Nucleus accumbens (tissue), 56 donors: ENCODE results near the gene ZNF853.
"Not testable (repeated sequence)": the region's sequence is repeated elsewhere in the genome, so short reads cannot be mapped to it uniquely, and the experiment has no call there.

Experiments used
- DNase-seq, 56 donors: peaks; one replicate each; lab custom pipeline; 2025; lab: John Stamatoyannopoulos, UW

Gene ZNF853

GRCh38 chr7:6634021-6634420, 18.6 kb downstream of the ZNF853 start:
- DNase-seq = no peak

DNA sequence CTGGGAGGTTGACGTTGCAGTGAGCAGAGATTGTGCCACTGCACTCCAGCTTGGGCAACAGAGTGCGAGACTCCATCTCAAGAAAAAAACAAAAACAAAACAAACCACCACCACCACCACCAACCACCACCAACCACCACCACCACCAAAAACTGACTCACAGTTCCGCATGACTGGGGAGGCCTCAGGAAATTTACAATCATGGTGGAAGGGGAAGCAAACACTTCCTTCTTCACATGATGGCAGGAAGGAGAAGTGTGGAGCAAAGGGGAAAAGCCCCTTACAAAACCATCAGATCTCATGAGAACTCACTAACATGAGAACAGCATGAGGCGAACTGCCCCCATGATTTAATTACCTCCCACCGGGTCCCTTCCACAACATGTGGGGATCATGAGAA, 19.6 kb downstream of the ZNF853 start:
- not testable (repeated sequence) for DNase-seq

DNA sequence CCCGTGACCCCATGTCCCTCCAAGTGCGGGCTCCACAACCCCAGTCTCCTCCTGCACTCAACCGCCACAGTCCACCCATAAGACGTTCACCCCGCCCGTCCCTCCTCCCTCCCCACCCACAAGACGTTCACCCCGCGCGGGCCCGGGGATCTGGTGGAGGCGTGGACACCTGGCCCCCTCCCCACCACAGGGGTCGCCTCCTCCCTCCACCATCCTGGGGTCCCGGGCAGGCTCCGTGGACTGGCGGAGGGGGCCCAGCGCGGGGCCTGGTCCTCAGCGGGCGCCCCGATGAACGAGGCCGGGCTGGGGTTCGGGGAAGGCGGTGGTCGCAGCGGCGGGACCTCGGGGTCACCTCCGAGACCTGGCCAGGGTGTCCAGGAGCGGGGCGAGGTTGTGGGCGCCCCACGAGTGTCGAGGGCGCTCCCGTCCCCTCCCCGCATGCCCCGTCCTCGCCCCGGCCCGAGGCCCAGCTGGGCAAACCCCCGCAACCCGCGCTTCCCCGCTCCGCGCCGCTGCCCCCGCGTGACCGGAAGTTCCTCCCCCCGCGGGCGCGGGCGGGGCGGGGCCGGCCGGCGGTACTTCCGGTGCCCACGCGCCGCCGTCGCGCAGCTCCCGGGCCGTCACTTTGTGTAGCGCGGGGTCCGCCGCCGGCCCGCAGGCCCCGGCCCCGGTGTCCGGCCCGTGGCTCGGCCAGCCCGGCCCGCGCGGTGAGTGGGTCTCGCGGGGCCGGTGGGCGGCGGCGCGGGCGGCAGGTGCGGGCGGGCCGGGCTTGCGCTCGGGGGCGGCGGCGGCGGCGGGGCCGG, 21.5 kb downstream of the ZNF853 start, which contains the start of gene ZNF316:
Gene ZNF316 (plus strand): TSS at position 578 of the 803 bp plus-strand sequence. CDS start 5,092 bp downstream, outside the sequence.
- peak in 42 of 56 donors; percentile 14 to 78 (median 44) for DNase-seq

- peak in 3 of 56 donors; percentile 7 to 63 (median 7) for DNase-seq
Measured at GRCh38 chr7:6637544-6638229, 22.3 kb downstream of the ZNF853 start.

- no peak for DNase-seq
Measured at GRCh38 chr7:6639032-6639431, 23.6 kb downstream of the ZNF853 start.

DNA sequence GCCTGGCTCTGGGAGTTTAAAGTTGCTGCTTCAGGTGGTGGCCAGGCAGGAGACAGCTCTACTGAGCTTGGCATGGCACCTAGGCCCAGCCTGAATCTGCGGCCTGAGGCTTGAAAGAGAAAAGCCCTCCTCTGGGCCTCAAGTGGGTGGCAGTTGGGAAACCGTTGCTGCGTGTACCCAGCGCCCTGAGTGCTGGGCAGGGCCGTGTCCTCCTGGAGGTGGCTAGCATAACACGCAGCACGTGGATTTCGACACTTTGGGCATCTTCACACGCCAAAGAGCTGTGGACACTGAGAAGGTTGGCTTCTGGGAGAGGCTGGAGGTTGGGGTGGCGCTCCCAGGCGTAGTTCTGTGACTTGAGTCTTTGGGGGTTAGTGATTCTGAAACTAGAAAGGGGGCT, 24.2 kb downstream of the ZNF853 start:
- no peak for DNase-seq

- no peak for DNase-seq
Measured at GRCh38 chr7:6640246-6640721, 24.9 kb downstream of the ZNF853 start.

DNA sequence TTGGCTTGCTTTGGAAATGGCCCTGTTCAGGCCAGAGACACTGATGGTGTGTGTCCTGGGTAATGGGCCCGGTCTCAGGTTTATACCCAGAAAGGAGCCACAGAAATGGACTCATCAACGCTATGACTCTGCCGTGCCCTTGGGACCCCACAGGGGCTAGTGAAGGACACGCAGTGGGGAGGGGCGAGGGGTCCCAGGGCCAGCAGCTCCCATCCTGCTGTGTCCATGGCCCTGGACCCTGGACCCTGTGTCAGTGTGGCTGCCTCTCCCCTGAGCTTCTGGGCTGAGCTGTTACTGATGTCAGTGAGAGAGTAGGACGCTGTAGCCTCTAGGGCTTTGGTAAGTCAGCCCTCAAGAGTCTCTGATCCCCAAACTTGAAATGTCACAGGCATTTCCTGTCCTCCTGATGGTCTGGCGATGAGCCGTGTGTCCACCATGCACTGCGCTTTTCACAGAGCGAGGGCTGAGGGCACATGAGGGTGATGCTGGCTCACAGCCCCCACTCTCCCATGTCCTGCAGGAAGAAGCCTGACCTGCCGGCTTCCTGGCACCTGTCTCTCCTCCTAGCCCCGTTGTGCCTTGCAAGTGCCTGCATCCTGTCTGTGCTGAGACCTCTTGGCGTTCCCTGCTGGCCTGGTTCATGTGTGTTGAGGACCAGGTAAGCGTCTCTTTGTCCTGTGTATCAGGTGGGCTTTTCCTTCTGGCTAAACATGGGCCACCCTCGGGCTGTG, 26.1 kb downstream of the ZNF853 start:
- DNase-seq = no peak

DNA sequence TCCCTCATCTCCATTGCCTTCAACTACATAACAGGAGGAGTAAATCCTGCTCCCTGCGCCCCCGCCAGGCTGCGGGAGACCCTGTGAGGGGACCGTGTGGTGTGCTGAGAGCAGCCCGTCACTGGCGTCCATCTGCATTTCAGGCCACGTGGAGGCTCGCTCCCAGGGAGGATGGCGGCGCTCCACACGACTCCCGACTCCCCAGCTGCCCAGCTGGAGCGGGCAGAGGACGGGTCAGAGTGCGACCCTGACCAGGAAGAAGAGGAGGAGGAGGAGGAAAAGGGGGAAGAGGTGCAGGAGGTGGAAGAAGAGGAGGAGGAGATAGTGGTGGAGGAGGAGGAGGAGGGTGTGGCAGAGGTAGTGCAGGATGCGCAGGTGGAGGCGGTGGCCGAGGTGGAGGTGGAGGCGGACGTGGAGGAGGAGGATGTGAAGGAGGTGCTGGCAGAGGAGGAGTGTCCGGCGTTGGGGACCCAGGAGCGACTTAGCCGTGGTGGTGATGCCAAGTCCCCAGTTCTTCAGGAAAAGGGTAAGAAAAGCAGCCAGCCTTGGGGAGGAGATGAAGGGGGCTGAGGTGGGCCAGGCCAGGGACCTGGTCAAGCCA, 26.9 kb downstream of the ZNF853 start:
- DNase-seq = no peak

DNA sequence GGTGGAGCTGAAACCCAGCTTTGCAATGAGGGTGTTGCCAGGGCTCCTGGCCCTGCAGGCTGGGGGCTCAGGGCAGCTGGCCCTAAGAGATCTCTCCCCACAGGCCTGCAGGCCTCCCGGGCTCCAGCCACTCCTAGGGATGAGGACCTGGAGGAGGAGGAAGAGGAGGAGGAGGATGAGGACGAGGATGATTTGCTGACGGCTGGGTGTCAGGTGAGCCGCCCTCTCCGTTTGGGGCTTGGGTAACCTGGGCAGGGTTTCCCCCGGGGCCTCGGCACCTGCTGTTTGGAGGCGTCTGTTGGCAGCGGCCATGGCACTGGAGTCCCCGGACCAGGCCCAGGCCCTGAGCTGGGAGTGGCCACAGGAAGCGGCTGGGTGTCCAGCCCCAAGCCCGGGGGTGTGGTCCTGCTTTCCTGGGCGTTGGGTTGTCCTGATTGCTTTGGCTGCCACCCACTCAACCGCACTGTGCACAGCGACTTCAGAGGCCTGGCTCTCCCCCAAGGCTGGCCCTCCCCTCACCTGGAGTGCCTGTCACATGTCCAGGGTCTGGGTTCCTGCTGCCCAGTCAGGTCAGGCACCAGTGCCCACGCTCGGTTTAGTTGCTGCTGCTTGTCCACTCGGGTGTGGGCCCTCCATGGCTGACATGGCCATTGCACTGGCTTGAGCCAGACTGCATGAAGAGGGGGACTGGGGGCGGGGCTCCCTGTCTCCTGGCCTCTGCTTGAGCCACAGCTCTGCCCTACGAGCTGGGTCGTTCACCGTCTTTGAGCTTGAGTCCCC, 27.6 kb downstream of the ZNF853 start:
- DNase-seq = no peak

DNA sequence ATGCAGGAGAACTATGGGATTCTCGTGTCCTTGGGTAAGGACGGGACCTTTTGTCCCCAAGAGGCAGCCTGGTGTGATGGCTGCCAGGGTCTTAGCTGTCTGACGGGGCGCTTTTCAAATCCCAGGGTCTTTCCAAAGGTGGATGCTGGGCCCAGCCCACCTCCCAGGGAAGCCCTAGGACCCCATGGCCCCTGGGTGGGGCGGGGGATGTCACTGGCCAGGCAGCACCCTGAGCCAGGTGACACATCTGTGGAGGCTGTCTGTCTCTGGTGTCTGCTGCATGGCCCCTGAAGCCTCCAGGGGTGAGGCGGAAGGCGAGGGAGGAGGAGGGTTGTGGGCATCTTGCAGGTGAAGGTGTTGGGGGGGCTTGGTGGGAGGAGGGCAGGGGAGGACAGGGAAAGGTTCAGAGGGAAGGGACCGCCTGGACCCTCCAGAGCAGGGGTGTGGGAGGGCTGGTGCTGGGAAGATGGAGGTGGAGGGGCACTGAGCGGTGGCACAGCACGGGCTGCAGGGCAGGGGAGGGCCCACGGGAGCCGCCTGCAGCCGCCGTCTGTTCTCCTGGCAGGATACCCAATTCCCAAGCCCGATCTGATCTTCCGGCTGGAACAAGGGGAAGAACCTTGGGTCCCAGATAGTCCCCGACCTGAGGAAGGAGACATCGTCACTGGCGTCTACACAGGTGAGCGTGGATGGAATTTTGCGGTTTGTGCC, 28.7 kb downstream of the ZNF853 start:
- DNase-seq = no peak

- no peak for DNase-seq
Measured at GRCh38 chr7:6644728-6645127, 29.3 kb downstream of the ZNF853 start.

GRCh38 chr7:6646465-6646864, 31.1 kb downstream of the ZNF853 start:
- no peak for DNase-seq

- no peak for DNase-seq
Measured at GRCh38 chr7:6647080-6647479, 31.7 kb downstream of the ZNF853 start.

DNA sequence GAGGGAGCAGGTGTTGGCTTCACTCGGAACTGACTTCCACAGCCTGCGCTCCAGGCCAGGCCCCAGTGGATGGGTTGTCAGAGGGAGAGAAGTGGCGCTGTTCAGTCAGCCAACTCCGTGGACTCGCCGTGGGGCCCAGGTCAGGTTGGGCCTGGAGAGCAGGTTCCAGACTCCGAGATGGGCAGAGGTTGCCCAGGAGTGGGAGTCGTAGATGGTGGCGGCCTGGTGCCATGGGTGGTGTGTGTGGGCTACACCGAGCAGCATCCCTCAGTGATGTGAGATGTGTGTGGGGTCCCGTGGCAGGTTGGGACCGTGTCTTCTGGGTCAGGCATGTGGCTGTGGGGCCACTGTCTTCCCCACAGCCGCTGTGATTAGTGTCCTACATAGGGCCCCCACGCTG, 32.1 kb downstream of the ZNF853 start:
- DNase-seq = no peak

DNA sequence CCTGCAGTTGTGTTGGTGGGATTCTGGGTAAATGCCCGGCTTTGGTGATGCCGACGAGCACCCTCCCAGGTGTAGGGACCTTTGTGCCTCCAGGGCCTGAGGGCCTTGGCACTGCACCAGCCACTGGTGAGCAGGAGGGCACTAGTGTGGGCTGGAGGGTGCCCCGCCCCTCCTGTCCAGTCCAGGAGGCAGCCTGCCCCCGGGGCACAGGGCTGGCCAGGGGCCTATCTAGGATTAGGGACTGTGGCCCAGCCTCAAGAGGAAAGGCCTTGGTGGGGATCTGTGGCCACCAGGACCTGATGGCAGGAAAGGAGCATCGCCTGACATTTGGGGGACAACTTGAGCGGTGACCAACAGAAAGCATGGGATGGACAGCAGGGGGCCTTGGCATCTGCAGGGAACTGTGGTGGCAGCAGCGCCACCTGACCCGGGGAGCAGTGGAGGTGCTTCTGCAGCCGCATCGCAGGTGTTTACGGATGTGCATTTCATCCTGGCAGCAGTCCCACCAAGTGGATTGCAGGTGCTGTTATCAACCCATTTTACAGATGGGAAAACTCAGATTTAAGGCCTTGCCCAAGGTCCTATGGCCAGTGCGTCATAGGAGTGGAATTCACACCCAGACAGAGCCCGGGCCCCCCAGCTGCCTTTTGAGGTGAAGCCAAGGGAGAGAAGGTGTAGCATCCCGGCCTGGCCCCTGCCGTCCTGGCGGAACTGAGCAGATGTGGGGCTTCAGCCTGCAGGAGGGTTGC, 32.8 kb downstream of the ZNF853 start:
- DNase-seq = no peak

DNA sequence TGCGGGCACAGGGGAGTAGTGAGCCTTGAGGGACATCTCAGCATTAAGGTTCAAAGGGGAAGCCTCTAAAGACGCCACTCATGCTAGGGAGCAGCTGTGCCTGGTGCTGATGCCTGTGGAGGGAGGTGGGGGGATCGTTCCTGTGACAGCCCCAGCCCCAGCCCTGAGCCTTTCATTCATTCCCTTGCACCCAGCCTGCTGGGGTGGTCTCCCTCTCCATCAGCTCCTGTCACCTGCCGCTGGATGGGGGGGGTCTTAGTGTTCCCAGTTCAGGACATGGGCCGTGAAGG, 33.4 kb downstream of the ZNF853 start:
- DNase-seq = no peak

DNA sequence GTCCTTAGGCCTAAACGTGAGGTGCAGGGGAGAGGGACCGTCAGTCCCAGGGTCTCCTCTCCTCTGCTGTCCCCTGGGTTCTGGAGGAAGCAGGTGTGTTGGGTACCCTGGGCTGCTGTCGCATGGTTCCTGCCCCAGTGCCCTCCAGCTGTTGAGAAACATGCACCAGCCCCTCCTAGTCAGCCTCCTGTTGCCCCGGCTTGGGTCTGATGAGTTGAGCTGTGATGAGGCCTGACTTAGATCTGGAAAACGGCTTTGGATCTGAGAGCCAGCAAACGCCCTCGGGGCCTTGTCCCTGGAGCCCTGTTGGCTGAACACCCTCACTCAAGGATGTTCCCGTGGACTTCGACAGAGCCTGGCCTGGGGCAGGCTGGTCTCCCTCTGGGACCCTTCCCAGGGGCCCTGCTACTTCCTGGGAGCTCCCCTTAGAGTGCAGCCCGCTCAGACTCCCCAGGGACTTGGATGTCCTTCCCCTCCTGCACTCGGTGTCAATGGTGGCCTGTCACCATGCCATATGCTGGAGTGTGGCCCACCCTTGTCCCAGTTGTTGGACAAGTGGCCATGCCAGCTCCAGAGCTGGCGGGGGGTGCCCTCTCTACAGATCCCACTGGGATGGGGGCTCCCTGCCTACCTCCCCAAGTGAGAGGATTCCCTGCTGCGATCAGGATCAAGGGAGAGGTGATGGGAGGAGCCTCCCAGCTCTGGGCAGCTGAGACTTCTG, 34.0 kb downstream of the ZNF853 start:
- no peak for DNase-seq
